Uterus (tissue), 4 donors: ENCODE measurements around the gene RBMS3. TPM values are rescaled to one million over a fixed set of nuclear protein-coding genes. Genes with fewer than 3 reads are reported as not detected.

ENCODE experiments used
- DNase-seq, 2 donors: peaks; one replicate each; pipeline ENCODE4 v3.0.0-alpha.2; 2019 to 2020
- H3K27ac ChIP-seq, 2 donors: fragments of 200-600 bp; sonication (generic); 1 replicate in 1 of 2; 2 replicates in 1 of 2; pipeline ENCODE4 v1.5.1; 2016 to 2018
- H3K27me3 ChIP-seq, 2 donors: fragments of 200-600 bp; sonication (generic); one replicate each; pipeline ENCODE4 v1.5.1; 2018 to 2019; ENCODE audit warnings: control low read depth in 1 of 2
- H3K36me3 ChIP-seq, 2 donors: fragments of 200-600 bp; sonication (generic); one replicate each; pipeline ENCODE4 v1.5.1; 2019; ENCODE audit warnings: control low read depth in 1 of 2
- H3K4me1 ChIP-seq, 2 donors: fragments of 200-600 bp; sonication (generic); one replicate each; pipeline ENCODE4 v1.5.1; 2018 to 2019; ENCODE audit warnings: control low read depth in 1 of 2
- H3K4me3 ChIP-seq, 2 donors: fragments of 200-600 bp; sonication (generic); 1 replicate in 1 of 2; 2 replicates in 1 of 2; pipeline ENCODE4 v1.5.1; 2018 to 2019; ENCODE audit warnings: mild to moderate bottlenecking in 1 of 2
- H3K9me3 ChIP-seq, 2 donors: fragments of 200-600 bp; sonication (generic); one replicate each; pipeline ENCODE4 v1.5.1; 2019; ENCODE audit warnings: control low read depth in 1 of 2
- CTCF ChIP-seq, 4 experiments: fragments of 200-600 bp in 2 of 4; fragments of 450-650 bp in 2 of 4; sonication (generic) in 2 of 4; IDR thresholded peaks; one replicate each; pipeline ENCODE4 v1.5.1; 2016 to 2019; ENCODE audit warnings: antibody characterized with exemption in 4 of 4, mild to moderate bottlenecking in 2 of 4, moderate library complexity in 1 of 4
- POLR2A ChIP-seq, 2 donors: fragments of 450-650 bp; IDR thresholded peaks; one replicate each; pipeline ENCODE4 v1.6.1; 2016; ENCODE audit warnings: antibody characterized with exemption in 2 of 2, mild to moderate bottlenecking in 1 of 2, moderate library complexity in 1 of 2
- intact Hi-C: fragments of 100-400 bp; cut with DNase I; formaldehyde crosslinking; loops from one replicate; pipeline ENCODE4 v1.15.1; 2023; ENCODE audit warnings: low total_unique reads
- total RNA-seq, 4 donors: library from RNA; depleted of rRNA in 3 of 4; stranded (reverse); fragments of >200 nt in 3 of 4; gene quantifications; one replicate each; pipeline versions ENCODE4 v1.1.0 to v1.2.4, GENCODE V29; 2014 to 2023
- donor health status: DM: yes; HTN: yes; CAD: no.

The RBMS3 gene
- total RNA-seq, 4 donors from 2014 or later, result 45.9 to 113 (median 75.4) TPM

GRCh38 chr3:29585368-29585767, 304.5 kb downstream of the RBMS3 start:
- intact Hi-C loops, result no loop called here
- Histone ChIP-seq H3K4me3 (no peak overlapping the region), H3K36me3 (no peaks in the 10 kb centered on the region), H3K4me1 (no peaks in the 10 kb centered on the region), H3K27me3 (no peaks in the 10 kb centered on the region), H3K27ac (no peak overlapping the region), H3K9me3 (no peaks in the 10 kb centered on the region)
- DNase-seq, result no peak
- no peak for TF ChIP-seq CTCF (IDR thresholded peaks at IDR 0.05)
- TF ChIP-seq POLR2A (IDR thresholded peaks at IDR 0.05), result no peak

- H3K9me3 ChIP-seq, result no peaks in the 10 kb centered on the region
- no peaks in the 10 kb centered on the region for H3K4me1 ChIP-seq
- DNase-seq, result no peak
- TF ChIP-seq POLR2A (IDR thresholded peaks at IDR 0.05) (no peak), CTCF (IDR thresholded peaks at IDR 0.05) (no peak)
- no peak overlapping the region for H3K4me3 ChIP-seq
- no peaks in the 10 kb centered on the region for H3K27me3 ChIP-seq
- H3K27ac ChIP-seq, result no peak overlapping the region
- intact Hi-C loops, result no loop called here
- no peaks in the 10 kb centered on the region for H3K36me3 ChIP-seq
Measured at GRCh38 chr3:29587340-29587739, 306.5 kb downstream of the RBMS3 start.

- no peak for TF ChIP-seq CTCF (IDR thresholded peaks at IDR 0.05)
- no peak for TF ChIP-seq POLR2A (IDR thresholded peaks at IDR 0.05)
- Histone ChIP-seq H3K36me3 (no peaks in the 10 kb centered on the region), H3K27me3 (no peaks in the 10 kb centered on the region), H3K27ac (no peak overlapping the region), H3K4me3 (no peak overlapping the region), H3K4me1 (no peaks in the 10 kb centered on the region), H3K9me3 (no peaks in the 10 kb centered on the region)
- intact Hi-C loops, result no loop called here
- DNase-seq, result no peak
Measured at GRCh38 chr3:29590012-29590411, 309.1 kb downstream of the RBMS3 start.

- intact Hi-C loops, result no loop called here
- Histone ChIP-seq H3K27ac (no peak overlapping the region), H3K4me3 (no peak overlapping the region), H3K27me3 (no peaks in the 10 kb centered on the region), H3K9me3 (no peaks in the 10 kb centered on the region), H3K36me3 (no peaks in the 10 kb centered on the region), H3K4me1 (no peaks in the 10 kb centered on the region)
- no peak for TF ChIP-seq POLR2A (IDR thresholded peaks at IDR 0.05)
- TF ChIP-seq CTCF (IDR thresholded peaks at IDR 0.05), result no peak
- no peak for DNase-seq
Measured at GRCh38 chr3:29590461-29590860, 309.6 kb downstream of the RBMS3 start.

GRCh38 chr3:29591579-29591978, 310.7 kb downstream of the RBMS3 start:
- no peak for DNase-seq
- H3K27ac ChIP-seq, result no peak overlapping the region
- H3K27me3 ChIP-seq, result no peaks in the 10 kb centered on the region
- H3K36me3 ChIP-seq, result no peaks in the 10 kb centered on the region
- intact Hi-C loops, result no loop called here
- no peaks in the 10 kb centered on the region for H3K4me1 ChIP-seq
- H3K9me3 ChIP-seq, result no peaks in the 10 kb centered on the region
- no peak for TF ChIP-seq CTCF (IDR thresholded peaks at IDR 0.05)
- TF ChIP-seq POLR2A (IDR thresholded peaks at IDR 0.05), result no peak
- H3K4me3 ChIP-seq, result no peak overlapping the region
